ENCODE measurements around the gene HOXC6. TPM values are rescaled to one million over a fixed set of nuclear protein-coding genes. Genes with fewer than 3 reads are reported as not detected.
"Not testable (repeated sequence)": the region's sequence is repeated elsewhere in the genome, so short reads cannot be mapped to it uniquely, and the experiment has no call there.

Gene HOXC6
- total RNA-seq, 1 donor from 2014 or later: 2.3 TPM

- DNase-seq (ENCODE audit: low spot score): no peak
Observed at GRCh38 chr12:54054742-54055194, 26.5 kb downstream of the HOXC6 start.

GRCh38 chr12:54055552-54055951, 27.3 kb downstream of the HOXC6 start:
- no peak for DNase-seq (ENCODE audit: low spot score)

DNA sequence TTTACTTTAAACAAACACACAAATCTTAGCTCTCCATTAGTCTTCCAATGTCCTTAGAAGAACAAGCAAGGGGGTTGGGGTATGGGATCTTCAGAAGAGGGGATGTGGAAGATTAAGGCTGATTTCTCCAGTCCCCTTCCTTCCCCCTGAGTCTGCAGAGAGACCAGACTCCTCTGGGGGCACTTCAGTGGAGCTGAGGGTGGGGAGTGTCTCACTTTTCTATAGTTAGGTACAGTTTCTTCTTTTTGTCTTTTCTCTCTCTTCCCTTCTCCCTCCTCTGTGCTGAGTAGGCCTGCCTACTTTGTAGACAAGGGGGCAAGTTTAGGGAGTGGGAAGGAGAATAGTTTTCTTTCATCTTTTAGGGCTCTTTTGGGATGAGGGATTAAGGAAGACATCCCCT, 27.9 kb downstream of the HOXC6 start:
- no peak for DNase-seq (ENCODE audit: low spot score)

GRCh38 chr12:54058128-54058768, 30.0 kb downstream of the HOXC6 start:
- DNase-seq (ENCODE audit: low spot score): no peak

- no peak for DNase-seq (ENCODE audit: low spot score)
Observed at GRCh38 chr12:54059668-54060067, 31.4 kb downstream of the HOXC6 start.

DNA sequence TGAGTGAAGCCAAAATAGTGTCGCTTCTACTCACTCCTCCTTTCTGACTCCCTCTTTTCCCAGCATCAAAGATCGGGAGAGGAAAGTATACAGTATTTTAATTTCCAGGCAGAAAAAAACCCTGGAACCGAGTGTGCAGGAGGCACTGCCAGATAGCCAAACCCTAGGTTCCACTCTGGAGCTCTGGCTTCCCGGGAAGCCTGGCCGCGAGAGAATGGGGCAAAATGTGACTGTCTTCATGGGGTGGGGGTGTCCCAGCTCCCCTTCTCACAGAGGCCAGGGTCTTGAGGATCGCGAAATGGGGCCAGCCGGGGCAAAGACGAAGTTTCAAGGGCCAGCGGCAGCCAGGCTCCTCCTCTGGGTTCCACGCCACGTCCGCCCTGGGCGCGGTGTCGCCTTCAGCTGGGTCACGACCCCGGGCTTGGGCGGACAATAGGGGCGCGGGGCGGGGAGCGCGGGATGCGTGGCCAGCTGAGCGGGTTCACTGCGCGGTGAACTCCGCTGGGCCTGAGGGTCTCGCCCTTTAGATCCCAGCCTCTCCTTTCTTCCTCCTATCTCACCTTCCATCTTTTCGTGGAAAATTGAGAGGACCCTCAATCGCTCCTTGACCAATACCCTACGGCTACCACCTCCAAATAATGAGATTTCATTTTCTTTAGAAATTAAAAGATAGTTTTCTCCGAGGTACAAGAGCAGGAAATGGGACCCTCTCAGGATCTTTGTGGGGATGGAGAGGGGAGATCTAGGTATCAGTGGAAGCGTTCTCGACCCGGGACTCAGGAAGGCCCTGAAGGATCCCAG, 32.1 kb downstream of the HOXC6 start:
- no peak for DNase-seq (ENCODE audit: low spot score)

DNA sequence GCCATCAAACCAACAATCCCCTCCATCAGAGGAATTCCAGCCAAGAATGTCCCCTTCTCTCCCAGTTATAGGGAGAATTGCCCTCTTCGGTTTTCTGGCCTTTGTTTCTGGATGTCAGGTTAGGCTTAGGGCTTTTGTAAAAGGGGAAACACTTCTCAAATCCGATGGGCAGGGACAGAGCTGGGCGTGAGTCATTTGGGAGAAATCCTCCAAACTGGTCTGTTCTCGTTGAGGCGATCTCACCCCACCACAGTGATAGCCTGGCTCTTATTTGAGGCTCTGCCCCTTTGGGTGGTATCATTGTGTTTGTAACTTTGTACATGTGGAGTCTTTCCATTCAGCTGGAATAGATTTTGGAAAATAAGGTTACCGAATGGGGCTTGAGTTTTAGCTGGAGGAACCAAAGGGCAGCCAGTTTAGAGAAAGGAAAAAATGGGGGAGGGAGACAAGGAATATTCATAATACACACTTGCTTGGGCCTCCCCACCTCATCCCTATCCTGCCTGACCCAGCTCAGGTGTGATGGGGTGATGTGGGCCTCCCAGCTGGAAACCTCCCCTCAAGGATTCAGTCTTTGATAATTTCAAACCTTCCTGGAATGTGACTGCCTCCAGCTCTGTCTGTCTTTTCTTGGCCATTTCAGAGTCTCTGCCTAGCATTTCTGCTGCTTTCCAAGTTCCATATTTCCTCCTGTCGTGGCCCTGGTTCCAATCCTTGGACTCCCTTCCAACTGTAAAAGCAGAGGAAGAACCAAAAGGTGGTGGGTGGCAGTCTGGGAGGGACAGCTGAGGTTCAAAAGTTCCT, 32.9 kb downstream of the HOXC6 start:
- no peak for DNase-seq (ENCODE audit: low spot score)

DNA sequence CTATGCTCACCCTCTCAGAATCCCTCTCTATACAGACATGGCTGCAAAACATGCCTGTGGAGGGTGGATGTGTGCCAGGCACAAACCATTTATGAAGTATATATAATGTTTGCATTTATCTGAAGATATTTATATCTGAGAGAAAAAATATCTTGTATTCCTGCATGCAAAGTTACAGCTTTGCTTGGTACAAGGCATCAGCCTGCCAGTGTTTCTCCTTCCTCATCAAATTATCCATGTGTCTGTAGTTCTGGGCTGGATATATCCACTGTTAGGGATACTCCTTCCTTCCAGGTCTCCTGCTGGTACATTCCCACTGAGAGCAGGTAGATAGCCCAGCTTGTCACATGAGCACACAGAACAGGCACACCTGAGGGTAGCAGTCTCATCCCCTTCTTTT, 37.4 kb downstream of the HOXC6 start:
- DNase-seq (ENCODE audit: low spot score): no peak

GRCh38 chr12:54066408-54066807, 38.2 kb downstream of the HOXC6 start:
- no peak for DNase-seq (ENCODE audit: low spot score)

GRCh38 chr12:54068418-54069070, 40.3 kb downstream of the HOXC6 start:
- DNase-seq (ENCODE audit: low spot score): no peak

GRCh38 chr12:54071942-54072341, 43.7 kb downstream of the HOXC6 start:
- no peak for DNase-seq (ENCODE audit: low spot score)

DNA sequence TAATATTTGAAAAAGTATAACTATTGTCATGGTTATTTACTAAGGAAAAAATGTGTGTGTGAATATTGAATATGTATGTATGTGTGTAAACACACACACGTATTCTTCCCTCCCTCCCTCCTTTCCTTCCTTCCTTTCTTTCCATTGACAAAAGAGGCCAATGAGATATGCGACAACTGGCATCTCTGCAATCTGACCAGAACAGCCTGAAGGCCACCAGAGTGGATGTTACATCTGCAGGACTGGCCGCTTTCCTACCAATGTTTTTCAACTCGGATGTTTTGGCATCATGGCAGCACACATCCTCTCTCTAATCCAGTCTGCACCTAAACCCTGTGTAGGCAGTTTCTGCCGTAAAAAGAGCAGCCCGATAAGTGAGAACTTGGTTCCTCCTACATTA, 46.1 kb downstream of the HOXC6 start:
- DNase-seq (ENCODE audit: low spot score): no peak

DNA sequence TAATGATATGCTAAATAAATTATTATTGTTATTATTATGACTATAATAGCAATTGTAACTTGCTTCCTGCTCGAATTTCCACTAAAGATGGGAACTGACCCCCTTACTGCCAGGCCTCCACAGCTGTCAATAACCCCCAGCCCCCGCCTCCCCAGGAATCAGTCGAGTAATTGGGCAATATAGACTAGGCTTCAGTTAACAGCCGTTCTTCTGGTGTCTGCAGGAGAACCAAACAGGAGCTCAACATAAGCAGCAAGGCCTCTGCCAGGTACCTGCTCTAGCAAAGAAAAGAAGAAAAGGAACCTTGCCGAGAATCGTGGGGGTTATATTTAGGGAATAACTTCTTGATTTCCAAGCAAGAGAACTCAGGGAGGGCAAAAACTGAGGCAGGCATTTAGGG, 47.2 kb downstream of the HOXC6 start:
- DNase-seq (ENCODE audit: low spot score): no peak

DNA sequence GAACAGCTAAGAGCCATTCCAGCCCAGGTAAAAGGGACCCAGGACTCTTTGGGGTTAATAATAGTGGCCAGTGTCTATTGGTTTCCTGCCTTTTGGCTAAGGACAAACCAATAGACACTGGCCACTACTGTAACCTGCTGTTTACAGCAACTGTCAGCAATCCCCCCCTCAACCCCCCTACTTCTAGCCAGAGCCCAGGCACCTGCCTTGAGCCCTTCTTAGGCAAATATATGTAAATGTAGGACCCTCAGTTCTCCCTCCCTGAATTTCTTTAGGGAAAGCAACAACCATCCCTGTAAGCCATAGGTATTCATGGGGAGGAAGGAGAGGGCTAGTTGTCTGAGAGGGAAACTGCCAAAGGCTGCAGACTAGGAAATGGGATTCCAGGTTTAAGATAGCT, 47.7 kb downstream of the HOXC6 start:
- no peak for DNase-seq (ENCODE audit: low spot score)

DNA sequence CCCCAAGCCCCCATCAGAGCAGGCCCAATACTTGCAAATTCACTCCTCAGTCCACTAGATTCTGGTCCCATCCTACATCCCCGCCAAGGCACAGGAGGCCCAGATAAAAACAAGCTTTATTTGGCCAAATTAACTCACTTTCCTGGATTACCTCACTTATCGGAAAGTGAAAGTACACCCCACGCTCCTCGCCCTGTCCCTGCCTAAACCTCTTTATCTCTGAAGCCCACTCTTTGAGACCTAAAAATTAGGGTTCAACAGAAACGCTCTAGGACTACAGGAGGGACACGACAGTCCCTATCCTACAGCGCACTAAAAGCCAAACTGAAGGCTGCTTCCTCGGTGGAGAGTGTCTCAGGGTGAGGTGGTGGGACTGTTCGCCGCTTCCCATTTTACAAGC, 49.6 kb downstream of the HOXC6 start:
- not testable (repeated sequence) for DNase-seq (ENCODE audit: low spot score)

GRCh38 chr12:54079115-54079514, 50.9 kb downstream of the HOXC6 start:
- not testable (repeated sequence) for DNase-seq (ENCODE audit: low spot score)

Other genes with a start within 250 kb of the HOXC6 start
- gene HOXC13, start 89.6 kb upstream of the HOXC6 start, total RNA-seq: 0.21 TPM
- gene HOXC12, start 73.5 kb upstream of the HOXC6 start, total RNA-seq: not detected
- 1.7 TPM for gene HOXC11, start 55.3 kb upstream of the HOXC6 start, total RNA-seq
- gene HOTAIR, start 53.5 kb upstream of the HOXC6 start, total RNA-seq: 6.6 TPM
- 8.5 TPM for gene HOXC10, start 43.3 kb upstream of the HOXC6 start, total RNA-seq
- 1.7 TPM for gene HOXC9, start 28.3 kb upstream of the HOXC6 start, total RNA-seq
- 1.5 TPM for gene HOXC8, start 19.5 kb upstream of the HOXC6 start, total RNA-seq
- 1.7 TPM for gene HOXC5, start 4.6 kb downstream of the HOXC6 start, total RNA-seq
- 3.5 TPM for gene HOXC4, start 25.4 kb downstream of the HOXC6 start, total RNA-seq
- 24.5 TPM for gene SMUG1, start 160.5 kb downstream of the HOXC6 start, total RNA-seq

Measured in ureter (tissue), 1 donor.